GM21367 (cell line): ENCODE measurements around the gene YPEL2.
"Not testable (repeated sequence)": the region's sequence is repeated elsewhere in the genome, so short reads cannot be mapped to it uniquely, and the experiment has no call there.

Source experiments
- ATAC-seq: cut with Tn5 transposase; IDR thresholded peaks from one replicate; pipeline ENCODE4 v1.9.1; 2021; ENCODE audit not compliant: unreplicated experiment

YPEL2 gene

DNA sequence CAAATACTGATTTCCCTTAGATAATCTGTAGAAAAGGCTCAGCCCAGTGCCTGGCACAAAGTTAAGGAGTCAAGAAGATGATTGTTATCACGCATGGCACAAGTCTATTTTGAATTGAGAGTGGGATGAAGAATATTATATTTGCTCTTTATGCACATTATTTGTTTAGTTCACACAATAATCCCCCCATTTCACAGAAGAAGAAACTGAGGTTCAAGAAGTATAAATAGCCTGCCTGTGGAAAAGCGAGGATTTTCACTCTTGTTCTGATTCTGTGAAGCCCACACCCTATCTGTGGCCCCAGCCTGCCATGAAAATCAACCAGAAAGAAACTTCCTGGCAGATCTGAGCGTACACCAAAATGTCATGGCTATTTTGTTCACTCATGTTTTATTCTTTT lies 73.0 kb downstream of the YPEL2 start:
- ATAC-seq = no peak

DNA sequence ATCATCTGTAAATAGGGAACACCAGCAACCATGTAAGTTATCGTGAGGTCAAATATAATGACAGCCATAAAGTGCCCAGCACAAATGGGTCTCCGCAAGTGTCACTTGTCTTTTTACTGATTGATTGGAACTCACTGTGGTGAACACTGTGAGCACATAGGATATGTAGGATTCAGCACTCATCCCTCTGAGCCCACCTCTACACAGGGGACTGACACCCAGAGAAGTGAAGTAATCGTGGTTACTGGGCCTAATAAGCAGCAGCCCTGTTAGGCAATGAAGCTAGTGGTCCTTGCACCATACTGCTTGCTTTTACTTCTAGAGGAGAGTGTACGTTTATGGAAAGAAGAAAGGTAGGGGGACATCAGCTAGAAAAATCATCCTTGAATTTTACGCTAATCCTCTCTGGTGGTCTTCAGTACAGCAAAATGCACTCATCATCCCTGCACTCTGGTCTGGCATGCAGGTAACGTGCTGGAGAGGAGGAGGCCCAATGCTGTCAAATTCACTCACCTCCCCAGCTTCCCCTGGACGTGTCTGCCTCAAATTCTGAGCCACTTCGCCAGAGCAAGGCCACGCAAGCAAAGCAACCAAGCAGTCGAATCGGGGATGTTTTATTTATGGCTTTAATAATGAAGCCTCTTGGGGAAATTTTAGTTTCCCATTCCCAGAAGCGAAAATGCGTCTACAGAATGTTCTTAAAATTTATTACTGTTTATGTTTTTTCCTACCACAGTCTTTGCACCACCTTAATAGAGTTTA lies 74.7 kb downstream of the YPEL2 start:
- no peak for ATAC-seq

DNA sequence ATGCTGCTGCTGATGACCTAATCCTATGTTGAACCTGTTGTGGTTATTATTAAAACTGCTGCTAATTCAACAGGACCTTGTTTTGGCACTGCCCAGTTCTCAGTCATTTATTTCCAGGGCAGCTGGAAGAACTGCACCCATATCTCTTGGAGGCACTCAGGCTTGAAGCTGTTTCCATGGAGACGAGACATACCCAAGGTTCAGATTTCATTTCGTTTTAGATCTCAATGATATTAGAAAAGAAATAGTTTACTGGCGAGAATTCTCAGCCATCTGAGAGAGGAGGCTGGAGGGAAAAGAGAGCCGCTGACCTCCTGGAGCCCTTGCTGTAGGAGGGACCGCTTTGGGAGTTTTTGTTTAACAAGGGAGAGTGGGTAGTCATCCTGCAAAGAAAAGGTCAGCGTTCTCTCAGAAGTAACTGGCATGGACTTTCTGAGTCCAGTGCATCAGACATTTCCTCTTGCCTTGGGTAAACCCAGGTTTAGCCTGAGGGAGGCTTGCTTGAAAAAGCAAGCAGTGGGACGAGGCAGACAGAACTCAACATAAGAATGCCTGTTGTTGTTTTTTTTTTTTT lies 75.4 kb downstream of the YPEL2 start:
- no peak for ATAC-seq

DNA sequence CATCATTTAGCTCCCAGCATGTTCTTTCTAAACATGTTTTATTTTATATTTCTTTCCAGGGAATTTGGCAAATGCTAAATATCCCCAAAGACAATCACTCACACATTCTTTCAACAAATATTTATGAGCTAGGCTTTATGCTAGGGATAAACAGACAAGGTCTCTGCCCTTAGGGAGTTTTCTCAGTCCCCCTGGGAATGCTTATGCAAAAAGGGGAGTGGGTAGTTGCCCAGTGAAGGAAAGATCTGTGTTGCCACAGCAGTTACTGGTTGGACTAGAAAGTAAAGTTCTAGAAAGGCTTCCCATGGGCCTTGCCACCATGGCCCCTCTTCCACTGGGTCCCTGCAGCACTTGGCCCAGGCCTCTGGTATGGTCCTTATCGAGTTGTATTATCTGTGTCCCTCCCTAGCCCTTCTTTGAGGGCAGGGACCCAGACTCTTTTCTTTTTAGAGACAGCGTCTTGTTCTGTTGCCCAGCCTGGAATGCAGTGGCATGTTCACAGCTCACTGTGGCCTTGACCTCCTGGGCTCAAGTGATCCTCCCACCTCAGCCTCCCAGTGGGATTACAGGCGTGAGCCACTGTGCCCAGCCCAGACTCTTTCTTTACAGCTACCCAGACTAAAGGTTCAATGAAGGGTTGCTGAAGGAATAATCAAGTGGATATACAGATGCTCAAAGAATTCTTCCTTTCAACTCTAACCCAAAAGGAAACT lies 78.0 kb downstream of the YPEL2 start:
- ATAC-seq = no peak

DNA sequence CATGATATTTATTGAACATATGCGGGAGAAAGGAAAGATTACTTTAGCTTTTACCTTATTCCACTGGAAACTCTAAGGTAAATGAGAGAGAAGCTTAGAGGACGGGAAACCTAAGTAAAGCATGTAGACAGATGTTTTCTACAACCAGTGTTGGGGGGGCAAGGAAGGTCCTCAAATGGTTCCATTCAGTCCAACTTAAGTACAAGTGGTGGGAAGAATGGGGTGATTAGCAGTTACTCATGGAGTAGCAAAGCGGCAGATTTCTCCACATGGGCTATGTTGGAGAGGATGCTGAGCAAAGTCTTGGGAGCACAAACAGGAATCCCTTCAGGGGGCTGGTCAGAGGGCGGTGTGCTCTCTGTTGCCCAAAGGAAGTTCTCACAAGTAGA lies 78.6 kb downstream of the YPEL2 start:
- ATAC-seq = no peak

DNA sequence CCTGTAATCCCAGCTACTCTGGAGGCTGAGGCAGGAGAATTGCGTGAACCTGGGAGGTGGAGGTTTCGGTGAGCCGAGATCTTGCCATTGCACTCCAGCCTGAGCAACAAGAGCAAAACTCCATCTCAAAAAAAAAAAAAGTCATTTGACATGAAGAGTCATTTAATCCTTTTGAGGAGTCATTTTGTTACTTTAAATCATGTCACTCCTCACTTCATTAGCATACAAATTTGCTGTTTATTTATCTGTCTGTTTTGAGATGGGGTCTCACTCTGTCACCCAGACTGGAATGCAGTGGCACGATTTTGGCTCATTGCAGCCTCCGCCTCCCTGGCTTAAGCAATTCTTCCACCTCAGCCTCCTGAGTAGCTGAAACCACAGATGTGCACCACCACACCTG lies 81.0 kb downstream of the YPEL2 start:
- not testable (repeated sequence) for ATAC-seq

DNA sequence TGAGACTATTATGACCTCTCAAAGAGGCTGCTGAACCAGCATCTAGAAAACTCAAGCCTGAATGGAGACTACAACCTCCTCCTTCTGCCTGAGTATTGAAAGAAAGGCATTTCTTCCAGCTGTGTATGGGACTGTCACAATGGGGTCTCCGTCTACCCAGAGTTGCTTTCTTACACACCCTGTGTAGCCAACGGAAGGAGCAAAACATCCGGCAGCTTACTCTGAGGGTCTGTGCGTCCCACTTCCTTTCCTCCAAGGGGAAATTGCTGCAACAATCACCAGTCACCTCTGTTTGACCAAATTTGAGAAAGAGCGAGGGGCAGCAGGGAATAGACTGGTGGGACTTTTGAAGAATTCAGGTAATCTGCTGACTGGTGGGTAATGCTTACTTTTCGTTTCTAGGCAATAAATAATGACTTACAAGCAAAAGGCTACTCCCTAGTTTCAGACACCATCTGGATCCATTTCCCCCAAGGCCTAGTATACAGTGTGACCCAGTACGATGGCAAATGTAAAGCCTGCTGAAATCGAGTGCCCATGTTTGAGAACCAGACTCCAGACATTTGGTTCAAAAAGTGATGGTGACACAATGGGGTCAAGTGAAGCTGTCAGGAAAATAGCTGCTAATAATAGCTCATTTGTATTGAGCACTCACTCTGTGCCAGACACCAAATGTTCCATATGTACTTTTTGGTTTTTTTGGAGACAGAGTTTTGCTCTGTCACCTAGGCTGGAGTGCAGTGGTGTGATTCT lies 81.7 kb downstream of the YPEL2 start:
- ATAC-seq = no peak

DNA sequence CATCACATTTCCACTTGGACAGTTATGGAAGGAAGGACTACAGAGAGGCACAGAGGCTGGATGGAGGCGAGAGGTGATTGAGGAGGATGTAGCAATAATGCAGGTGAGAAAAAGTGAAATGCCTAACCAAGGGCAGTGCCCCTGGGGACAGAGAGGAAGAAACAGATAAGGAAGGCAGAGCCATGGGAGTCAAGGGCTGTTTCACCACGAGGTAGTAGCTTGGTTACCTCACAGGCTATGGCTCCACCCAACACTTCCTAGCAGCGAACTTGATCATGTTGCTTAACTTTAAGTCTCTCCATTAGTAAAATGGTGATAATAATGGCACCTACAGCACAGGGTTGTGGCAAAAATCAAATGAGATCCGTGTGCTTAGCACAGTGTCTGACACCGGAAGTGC lies 83.9 kb downstream of the YPEL2 start:
- no peak for ATAC-seq

DNA sequence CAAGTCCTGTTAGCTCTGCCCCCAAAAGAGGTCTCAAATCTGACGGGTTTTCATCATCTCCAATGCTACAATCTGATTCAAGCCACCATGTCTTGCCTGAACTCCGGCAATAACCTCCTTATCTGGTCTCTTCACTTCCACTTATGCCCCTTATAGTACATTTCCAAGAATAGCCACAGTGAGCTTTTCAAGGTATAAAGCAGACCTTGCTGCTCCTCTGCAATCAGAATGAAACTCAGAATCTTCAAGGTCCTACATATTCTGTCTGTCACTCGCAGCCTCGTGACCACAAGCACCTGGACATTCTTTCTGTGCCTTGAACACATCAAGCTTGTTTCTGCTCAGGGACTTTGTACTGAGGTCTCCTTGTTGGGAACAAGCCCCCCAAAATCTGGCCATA lies 84.7 kb downstream of the YPEL2 start:
- no peak for ATAC-seq

DNA sequence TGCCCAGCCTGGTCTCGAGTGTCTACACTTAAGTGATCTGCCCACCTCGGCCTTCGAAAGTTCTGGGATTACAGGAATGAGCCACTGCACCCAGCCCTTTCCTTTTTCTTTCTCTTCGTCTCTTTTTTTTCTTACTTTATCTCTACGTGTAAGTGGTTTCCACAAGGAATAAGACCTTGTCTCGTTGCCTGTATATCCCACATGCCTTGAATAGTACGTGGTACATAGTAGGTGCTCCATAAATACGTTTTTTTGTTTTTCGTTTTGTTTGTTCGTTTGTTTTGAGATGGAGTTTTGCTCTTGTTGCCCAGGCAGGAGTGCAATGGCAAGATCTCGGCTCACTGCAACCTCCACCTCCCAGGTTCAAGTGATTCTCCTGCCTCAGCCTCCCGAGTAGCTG lies 86.0 kb downstream of the YPEL2 start:
- ATAC-seq = no peak

DNA sequence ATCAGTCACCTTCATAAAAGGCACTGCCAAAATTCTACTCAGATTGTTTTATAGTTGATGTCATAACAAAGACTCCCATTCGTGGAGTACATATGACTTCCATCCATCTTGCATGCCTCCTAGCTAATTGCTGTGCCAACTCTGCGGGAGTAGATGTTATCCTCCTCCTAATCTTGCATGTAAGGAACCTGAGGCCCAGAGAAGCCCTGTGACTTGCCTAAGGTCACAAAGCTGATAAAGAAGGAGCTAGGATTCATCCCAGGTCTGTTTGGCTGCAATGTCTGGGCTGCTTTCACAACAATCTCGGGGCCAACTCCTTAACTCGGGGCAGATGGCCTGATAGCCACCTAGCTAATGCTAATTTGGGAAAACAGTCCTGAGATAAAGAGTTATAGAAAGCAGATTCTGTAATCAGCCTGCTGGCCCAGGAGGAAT lies 87.3 kb downstream of the YPEL2 start:
- ATAC-seq = no peak

DNA sequence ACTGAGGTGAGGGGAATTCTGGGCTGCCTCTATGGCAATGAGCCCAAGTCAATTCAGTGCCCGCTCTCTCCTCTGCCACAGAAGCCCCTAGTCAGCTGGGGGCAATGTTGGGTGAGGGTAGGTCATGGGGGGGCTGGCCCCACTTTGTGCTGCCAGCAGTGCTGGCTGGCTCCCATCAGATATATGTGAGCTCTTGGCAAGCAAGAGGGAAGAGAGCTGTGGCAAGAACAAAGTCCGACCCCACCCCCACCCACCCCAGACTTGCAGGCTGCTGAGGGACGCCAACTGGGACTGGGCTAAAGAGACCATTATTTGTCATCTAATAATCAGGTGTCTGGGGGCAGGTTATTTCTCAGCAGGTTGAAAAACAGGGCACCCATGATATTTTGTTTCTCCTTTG lies 89.4 kb downstream of the YPEL2 start:
- ATAC-seq = no peak

DNA sequence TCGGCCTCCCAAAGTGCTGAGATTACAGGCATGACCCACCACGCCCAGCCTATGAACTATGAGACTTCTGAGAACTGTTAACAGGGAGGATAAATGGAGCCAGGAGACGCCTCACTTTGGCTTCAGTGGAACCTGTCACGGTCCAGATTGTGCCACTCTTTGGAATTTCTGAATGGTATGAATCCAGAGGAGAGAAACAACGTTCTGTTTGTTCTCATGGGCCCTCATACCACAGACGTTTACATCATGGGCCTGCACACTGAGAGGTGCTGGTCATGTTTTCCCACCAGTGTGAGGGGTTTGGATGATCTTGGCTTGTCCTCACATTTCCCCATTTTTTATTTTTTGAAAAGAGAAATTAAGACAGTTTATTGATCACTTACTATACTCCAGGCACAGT lies 90.3 kb downstream of the YPEL2 start:
- ATAC-seq = no peak

DNA sequence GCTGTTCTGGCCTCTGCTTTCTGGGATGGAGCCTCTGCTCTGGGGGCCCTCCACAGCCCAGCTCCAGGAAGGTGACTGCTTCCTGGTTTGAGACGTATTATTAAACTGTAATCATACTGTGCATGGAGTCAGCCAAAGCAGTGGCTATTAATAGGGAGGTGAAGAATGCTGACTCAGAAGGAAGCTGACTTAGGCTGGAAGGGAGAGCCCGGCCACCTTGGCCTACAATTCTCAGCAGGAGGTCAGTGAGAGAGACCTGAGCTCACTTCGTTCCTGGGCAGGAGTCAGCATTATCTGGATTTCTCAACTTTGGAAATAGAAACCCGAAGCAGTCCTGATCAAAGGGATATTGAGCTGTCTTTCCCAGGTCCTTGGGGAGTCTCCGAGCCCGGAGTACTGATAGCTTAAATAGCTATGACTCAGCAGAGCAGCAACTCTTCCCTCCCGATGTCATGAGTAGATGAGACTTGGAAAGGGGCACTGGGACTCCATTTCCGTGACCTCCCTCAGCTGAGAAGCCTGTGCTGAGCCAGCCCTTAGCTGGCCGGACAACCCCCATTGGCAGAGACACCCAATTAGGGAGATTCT lies 91.8 kb downstream of the YPEL2 start:
- ATAC-seq = no peak

DNA sequence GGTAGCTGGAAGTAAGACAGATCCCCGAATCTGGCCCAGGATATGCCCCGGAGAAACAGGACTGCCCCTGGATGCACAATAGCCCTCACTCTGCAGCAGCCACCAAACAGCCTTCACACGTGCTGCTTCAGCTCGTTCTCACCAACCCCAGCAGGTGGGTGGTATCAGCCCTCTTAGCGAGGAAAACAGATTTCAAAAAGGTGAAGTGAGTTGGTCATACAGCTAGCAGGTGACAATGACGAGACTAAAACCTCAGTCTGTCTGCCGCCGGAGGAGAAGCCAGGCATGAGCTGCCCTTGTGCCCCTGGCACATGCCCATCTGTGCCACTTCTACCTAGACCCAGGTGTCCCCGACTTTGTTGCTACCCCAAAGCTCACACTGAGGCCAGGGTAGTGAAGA lies 92.4 kb downstream of the YPEL2 start:
- no peak for ATAC-seq

DNA sequence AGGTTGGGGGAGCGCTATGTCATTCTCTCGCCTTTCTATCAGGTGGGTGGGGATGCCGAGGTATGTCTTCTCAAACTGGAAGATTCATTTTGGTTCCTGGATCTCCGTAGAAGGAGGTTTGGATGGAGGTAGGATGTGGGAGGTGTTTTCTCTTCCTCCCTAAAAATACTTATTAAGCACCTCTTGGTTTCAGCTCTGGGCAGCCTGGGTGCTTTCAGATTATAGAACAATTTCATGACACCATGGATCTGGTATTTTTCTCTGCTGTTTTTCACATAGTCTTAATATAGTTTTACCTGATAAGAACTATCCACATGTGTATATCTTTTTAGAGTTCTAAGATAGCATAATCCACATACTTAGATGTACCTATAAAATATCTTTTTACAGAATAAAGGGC lies 92.9 kb downstream of the YPEL2 start:
- ATAC-seq = no peak

DNA sequence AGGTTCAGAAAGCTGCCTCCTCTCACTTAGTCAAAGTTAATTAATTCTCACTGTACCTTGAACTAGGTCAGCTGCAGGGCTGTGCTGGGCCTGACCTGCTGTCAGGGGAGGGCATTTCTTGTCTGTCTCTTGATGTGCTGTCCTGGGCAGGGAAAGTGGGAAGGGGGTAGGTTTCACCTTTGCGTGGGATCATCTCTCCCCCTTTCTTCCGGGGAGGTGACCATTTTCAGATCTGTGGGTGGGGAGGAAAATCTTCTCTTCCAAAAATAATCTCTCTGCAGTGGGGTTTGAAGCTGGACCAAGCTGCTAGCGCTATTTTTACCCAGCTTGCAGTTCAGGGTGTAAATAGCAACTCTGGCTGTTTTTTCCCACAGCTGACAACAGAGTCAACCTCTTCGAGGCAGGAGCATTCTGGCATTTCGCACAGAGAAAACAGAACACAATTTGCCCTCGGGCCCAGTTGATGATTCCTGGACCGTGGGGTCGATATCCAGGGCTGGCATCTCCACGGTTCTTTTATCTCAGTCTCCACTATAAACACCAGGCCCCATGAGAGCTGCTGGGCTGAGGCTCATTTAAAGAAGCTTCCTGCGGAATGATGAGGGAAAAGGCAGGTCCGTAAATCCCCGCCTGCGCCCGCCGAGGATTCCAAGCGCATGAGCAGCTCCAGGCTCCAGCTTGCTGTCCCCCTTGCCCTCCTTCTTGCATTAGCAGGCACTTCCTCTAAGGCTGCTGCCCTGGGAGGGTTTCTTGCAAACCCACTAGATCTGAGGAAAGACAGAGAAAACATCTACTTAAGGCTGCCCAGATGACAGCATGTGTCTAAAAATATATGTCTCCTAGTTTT lies 93.9 kb downstream of the YPEL2 start:
- no peak for ATAC-seq

DNA sequence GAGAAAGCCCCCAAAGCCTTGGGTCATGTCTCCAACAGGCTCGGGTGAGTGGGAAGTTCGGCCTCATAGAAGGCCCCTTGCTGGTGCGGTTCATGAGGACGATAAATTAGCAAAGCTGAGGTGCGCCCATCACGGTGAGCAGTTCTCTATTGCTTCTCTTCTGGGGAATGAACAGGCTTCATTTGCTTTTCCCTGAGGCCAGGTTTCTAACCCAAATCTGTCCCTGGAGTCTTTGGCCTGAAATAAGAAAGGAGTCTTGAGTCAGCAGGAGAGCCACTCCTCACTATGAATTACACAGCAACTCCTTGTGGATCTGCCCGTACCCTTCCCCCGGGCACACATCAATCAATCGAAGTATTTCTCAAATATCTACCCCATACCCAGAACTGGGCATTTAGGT lies 94.6 kb downstream of the YPEL2 start:
- ATAC-seq = no peak

DNA sequence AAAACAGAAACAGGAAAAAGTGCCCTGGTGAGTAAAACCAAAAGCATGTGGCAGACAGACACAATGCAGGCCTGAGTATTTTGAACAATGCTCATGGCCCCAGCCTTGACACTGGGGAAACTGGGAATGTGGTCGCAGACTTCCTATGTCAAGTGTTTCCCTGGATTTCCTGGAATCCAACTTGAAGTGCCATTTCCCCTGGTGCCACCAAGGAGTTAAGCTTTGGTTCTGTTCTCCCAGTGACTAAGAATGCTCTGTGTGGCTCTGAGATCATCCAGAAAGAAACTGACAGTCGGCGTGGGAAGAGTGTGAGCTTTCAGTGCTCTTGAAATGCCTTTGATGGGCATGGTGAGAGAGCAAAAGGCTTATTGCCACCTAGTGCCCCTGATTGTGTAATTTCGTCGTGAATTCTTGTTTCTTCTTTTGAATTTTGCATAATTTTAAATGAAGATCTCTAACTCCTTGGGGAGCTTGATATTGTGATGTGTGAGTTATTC lies 96.0 kb downstream of the YPEL2 start:
- no peak for ATAC-seq

DNA sequence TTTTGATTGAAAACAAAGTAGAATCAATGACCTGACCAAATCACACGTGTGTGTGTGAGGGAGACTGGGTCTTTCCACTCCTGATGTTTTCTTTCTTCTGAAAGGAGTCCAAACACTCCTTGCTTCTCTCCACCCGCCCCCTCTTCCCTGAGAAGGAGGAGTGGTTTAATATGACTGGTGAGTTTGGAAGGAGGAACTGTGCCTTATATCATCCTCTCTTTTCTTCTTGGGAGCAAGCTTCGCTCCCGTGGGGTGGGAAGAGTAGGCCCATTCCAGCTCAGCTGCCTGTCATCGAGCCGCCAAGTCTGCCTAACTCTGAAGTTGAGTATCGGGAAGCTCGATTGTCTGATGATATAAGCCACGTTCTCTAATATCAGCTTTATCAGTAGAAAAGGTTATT lies 96.5 kb downstream of the YPEL2 start:
- ATAC-seq = no peak
